SK-N-SH treated with all-trans-retinoic acid at 6 μM for 48 hours (cell line): ENCODE measurements around the gene TKTL1.

Source experiments
- ATAC-seq: fragments of 200-7000 bp; cut with Tn5 transposase; 3 replicates; pipeline ENCODE4 v1.9.1; 2020; ENCODE audit warnings: mild to moderate bottlenecking, moderate library complexity
- BACH2 ChIP-seq: fragments of 250-450 bp; sonication (Bioruptor Pico); IDR thresholded peaks from 2 replicates; pipeline ENCODE4 v1.9.0; 2021; ENCODE audit warnings: mild to moderate bottlenecking, borderline replicate concordance
- CSDC2 ChIP-seq: fragments of 250-450 bp; sonication (Bioruptor Pico); IDR thresholded peaks from 2 replicates; pipeline ENCODE4 v1.5.0; 2020; ENCODE audit warnings: mild to moderate bottlenecking, moderate library complexity
- ESRRG ChIP-seq: fragments of 250-450 bp; sonication (Bioruptor Pico); IDR thresholded peaks from 2 replicates; pipeline ENCODE4 v1.6.1; 2021; ENCODE audit warnings: mild to moderate bottlenecking
- OSR1 ChIP-seq: fragments of 250-450 bp; sonication (Bioruptor Pico); IDR thresholded peaks from 2 replicates; pipeline ENCODE4 v1.8.0; 2022; ENCODE audit warnings: moderate library complexity, mild to moderate bottlenecking, inconsistent platforms
- PPARA ChIP-seq: fragments of 250-450 bp; sonication (Bioruptor Pico); IDR thresholded peaks from 2 replicates; pipeline ENCODE4 v1.5.0; 2020; ENCODE audit warnings: mild to moderate bottlenecking, borderline replicate concordance
- RARB ChIP-seq: fragments of 250-450 bp; sonication (Bioruptor Pico); IDR thresholded peaks from 2 replicates; pipeline ENCODE4 v1.8.0; 2021; ENCODE audit warnings: mild to moderate bottlenecking, moderate library complexity
- TCF4 ChIP-seq: fragments of 250-450 bp; sonication (Bioruptor Pico); IDR thresholded peaks from 2 replicates; pipeline ENCODE4 v1.8.0; 2021; ENCODE audit warnings: mild to moderate bottlenecking, moderate library complexity, borderline replicate concordance
- TOX ChIP-seq: fragments of 250-450 bp; sonication (Bioruptor Pico); IDR thresholded peaks from 2 replicates; pipeline ENCODE4 v1.8.0; 2021; ENCODE audit warnings: mild to moderate bottlenecking, moderate library complexity, borderline replicate concordance
- ZC3H10 ChIP-seq: fragments of 250-450 bp; sonication (Bioruptor Pico); IDR thresholded peaks from 2 replicates; pipeline ENCODE4 v1.5.1; 2021; ENCODE audit warnings: mild to moderate bottlenecking, moderate library complexity
- ZFP3 ChIP-seq: fragments of 250-450 bp; sonication (Bioruptor Pico); IDR thresholded peaks from 2 replicates; pipeline ENCODE4 v1.5.0; 2020; ENCODE audit warnings: mild to moderate bottlenecking, moderate library complexity
- ZNF565 ChIP-seq: fragments of 450-650 bp; formaldehyde crosslinking; conservative IDR thresholded peaks from 2 replicates; pipeline ENCODE4 v1.5.0; 2020; ENCODE audit warnings: low read depth, mild to moderate bottlenecking, moderate library complexity
- ZNF8 ChIP-seq: fragments of 450-650 bp; formaldehyde crosslinking; IDR thresholded peaks from 2 replicates; pipeline ENCODE4 v1.5.0; 2020; ENCODE audit warnings: mild to moderate bottlenecking, moderate library complexity
- TF ChIP-seq, protein P1 (sequence below): fragments of 250-450 bp; sonication (Bioruptor Pico); IDR thresholded peaks from 2 replicates; pipeline ENCODE4 v1.5.1; 2020; ENCODE audit warnings: low read depth, mild to moderate bottlenecking, moderate library complexity
- TF ChIP-seq, protein P2 (sequence below): fragments of 250-450 bp; sonication (Bioruptor Pico); IDR thresholded peaks from 2 replicates; pipeline ENCODE4 v1.5.1; 2021; ENCODE audit warnings: mild to moderate bottlenecking, moderate library complexity
- TF ChIP-seq, protein P3 (sequence below): fragments of 250-450 bp; sonication (Bioruptor Pico); IDR thresholded peaks from 2 replicates; pipeline ENCODE4 v1.8.0; 2020; ENCODE audit warnings: mild to moderate bottlenecking, moderate library complexity, borderline replicate concordance
- TF ChIP-seq, protein P4 (sequence below): fragments of 250-450 bp; sonication (Bioruptor Pico); IDR thresholded peaks from 2 replicates; pipeline ENCODE4 v1.5.0; 2020; ENCODE audit warnings: mild to moderate bottlenecking, moderate library complexity

The TKTL1 gene

DNA sequence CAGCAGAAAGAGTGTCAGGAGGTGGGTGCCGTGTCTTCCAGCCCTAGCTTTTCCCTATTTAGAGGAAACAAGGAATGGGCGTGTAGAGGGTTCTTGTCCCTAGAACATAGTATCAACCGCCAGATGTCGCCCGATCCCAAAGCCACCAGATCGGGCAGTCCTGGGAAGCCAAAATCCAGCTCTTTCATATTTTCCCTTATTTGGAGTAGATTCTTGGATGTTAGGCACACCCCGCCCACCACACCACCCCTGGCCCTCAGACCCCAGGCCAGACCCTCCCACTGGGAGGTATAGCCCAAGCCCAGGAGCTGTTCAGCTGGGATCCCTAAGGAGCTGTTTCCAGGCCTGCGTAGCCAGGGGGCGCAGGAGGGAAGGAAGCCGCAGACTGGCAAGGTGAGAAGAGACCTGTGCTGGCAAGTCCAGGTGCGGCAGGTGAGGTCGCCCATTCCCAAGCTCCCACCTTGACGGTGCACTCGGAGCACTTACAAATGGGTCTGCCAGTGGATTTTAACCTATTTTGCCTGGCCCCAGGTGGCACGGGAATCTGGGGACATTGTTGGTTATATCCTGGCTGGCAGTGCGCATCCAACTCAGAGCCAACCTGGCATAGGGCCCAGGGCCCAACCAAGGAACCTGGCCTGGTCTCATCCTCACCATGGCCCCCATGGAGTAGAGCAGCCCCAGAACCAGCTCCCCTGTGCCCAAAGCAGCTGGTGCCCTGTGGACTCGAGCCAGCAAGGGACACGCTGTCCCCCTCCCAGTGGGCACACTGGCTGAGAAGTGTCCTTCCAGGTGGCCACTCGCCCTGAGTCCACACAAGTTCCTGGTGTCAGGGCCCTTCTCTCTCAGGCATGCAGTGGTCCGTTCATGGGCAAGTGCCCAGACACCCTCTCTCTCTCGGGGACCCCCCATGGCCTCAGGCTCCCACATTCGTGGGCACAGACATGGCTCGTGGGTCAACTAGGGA is 78.0 kb downstream of the TKTL1 start:
- TF ChIP-seq, protein P1, sequence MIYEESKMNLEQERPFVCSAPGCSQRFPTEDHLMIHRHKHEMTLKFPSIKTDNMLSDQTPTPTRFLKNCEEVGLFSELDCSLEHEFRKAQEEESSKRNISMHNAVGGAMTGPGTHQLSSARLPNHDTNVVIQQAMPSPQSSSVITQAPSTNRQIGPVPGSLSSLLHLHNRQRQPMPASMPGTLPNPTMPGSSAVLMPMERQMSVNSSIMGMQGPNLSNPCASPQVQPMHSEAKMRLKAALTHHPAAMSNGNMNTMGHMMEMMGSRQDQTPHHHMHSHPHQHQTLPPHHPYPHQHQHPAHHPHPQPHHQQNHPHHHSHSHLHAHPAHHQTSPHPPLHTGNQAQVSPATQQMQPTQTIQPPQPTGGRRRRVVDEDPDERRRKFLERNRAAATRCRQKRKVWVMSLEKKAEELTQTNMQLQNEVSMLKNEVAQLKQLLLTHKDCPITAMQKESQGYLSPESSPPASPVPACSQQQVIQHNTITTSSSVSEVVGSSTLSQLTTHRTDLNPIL (CRISPR knock-in tag): no peak
- TF ChIP-seq ZC3H10 (CRISPR knock-in tag): no peak
- TF ChIP-seq, protein P2, sequence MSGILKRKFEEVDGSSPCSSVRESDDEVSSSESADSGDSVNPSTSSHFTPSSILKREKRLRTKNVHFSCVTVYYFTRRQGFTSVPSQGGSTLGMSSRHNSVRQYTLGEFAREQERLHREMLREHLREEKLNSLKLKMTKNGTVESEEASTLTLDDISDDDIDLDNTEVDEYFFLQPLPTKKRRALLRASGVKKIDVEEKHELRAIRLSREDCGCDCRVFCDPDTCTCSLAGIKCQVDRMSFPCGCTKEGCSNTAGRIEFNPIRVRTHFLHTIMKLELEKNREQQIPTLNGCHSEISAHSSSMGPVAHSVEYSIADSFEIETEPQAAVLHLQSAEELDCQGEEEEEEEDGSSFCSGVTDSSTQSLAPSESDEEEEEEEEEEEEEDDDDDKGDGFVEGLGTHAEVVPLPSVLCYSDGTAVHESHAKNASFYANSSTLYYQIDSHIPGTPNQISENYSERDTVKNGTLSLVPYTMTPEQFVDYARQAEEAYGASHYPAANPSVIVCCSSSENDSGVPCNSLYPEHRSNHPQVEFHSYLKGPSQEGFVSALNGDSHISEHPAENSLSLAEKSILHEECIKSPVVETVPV (CRISPR knock-in tag): no peak
- no peak for TF ChIP-seq ZFP3 (CRISPR knock-in tag)
- no peak for TF ChIP-seq BACH2 (CRISPR knock-in tag)
- TF ChIP-seq, protein P3, sequence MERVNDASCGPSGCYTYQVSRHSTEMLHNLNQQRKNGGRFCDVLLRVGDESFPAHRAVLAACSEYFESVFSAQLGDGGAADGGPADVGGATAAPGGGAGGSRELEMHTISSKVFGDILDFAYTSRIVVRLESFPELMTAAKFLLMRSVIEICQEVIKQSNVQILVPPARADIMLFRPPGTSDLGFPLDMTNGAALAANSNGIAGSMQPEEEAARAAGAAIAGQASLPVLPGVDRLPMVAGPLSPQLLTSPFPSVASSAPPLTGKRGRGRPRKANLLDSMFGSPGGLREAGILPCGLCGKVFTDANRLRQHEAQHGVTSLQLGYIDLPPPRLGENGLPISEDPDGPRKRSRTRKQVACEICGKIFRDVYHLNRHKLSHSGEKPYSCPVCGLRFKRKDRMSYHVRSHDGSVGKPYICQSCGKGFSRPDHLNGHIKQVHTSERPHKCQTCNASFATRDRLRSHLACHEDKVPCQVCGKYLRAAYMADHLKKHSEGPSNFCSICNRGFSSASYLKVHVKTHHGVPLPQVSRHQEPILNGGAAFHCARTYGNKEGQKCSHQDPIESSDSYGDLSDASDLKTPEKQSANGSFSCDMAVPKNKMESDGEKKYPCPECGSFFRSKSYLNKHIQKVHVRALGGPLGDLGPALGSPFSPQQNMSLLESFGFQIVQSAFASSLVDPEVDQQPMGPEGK: no peak
- TF ChIP-seq ZNF8: no peak
- no peak for ATAC-seq

DNA sequence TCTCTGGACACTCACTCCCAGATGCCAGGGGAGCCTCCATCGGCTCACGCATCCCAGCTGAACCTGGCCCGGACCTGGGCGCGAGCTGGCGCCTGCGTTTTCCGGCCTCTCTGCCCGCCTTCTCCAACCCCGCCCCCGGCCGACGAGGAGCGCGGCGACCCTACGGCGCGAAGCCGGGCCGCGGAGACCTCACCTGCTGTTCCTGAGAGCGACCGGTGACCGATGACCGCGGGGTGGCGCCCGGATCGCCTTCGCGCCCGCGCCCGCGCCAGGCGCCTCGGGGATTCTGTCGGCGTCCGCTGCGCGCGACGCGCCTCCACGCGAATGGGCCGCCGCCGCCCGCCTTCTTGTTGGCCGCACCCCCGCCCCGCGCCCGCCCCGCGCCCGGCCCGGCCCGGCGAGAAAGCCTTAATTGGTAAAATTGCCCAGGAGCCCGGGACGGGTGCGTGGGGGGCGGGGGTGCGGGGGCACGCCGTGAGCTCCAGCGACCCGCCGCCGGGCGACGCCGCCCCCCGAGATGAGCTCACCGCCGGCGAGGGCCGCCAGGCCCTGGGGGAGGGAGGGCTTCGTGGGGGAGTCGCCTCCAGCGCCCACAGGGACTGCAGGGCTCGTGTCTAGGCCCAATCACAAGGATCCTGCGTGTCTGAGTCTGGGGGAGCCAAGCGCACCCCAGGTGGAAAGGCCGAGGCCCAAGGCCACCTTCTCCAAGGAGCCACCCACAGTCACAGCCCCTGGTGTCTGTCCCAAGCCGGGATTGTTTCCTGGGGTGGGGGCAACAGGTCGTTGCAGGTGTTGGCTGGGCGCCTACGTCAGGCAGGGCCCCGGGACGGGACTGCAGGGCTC is 78.9 kb downstream of the TKTL1 start, which contains the start of gene FLNA:
FLNA (minus strand) TSS at position 322 of the 843 bp plus-strand sequence. CDS start 3,389 bp downstream, outside the sequence.
- ATAC-seq: no peak
- TF ChIP-seq BACH2 (CRISPR knock-in tag) (no peak), ESRRG (CRISPR knock-in tag) (no peak), ZNF8 (no peak), TOX (CRISPR knock-in tag) (no peak), TCF4 (no peak), RARB (no peak), PPARA (CRISPR knock-in tag) (no peak)
- TF ChIP-seq, protein P4, sequence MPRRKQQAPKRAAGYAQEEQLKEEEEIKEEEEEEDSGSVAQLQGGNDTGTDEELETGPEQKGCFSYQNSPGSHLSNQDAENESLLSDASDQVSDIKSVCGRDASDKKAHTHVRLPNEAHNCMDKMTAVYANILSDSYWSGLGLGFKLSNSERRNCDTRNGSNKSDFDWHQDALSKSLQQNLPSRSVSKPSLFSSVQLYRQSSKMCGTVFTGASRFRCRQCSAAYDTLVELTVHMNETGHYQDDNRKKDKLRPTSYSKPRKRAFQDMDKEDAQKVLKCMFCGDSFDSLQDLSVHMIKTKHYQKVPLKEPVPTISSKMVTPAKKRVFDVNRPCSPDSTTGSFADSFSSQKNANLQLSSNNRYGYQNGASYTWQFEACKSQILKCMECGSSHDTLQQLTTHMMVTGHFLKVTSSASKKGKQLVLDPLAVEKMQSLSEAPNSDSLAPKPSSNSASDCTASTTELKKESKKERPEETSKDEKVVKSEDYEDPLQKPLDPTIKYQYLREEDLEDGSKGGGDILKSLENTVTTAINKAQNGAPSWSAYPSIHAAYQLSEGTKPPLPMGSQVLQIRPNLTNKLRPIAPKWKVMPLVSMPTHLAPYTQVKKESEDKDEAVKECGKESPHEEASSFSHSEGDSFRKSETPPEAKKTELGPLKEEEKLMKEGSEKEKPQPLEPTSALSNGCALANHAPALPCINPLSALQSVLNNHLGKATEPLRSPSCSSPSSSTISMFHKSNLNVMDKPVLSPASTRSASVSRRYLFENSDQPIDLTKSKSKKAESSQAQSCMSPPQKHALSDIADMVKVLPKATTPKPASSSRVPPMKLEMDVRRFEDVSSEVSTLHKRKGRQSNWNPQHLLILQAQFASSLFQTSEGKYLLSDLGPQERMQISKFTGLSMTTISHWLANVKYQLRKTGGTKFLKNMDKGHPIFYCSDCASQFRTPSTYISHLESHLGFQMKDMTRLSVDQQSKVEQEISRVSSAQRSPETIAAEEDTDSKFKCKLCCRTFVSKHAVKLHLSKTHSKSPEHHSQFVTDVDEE (CRISPR knock-in tag): no peak
- TF ChIP-seq, protein P2 (CRISPR knock-in tag): no peak
- TF ChIP-seq, all 23 proteins: peak for 0

DNA sequence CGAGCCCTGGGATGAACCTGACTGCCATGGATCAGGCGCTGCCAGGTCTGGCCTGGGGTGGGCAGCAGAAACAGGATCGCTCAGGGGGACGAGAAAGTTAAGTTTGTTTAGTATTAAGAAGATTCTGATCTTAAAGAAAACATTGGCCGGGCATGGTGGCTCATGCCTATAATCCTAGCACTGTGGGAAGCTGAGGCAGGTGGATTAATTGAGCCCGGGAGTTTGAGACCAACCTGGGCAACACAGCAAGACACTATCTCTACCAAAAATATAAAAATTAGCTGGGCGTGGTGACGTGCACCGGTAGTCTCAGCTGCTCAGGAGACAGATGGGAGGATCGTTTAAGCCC is 79.5 kb downstream of the TKTL1 start:
- no peak for ATAC-seq
- TF ChIP-seq CSDC2: no peak

DNA sequence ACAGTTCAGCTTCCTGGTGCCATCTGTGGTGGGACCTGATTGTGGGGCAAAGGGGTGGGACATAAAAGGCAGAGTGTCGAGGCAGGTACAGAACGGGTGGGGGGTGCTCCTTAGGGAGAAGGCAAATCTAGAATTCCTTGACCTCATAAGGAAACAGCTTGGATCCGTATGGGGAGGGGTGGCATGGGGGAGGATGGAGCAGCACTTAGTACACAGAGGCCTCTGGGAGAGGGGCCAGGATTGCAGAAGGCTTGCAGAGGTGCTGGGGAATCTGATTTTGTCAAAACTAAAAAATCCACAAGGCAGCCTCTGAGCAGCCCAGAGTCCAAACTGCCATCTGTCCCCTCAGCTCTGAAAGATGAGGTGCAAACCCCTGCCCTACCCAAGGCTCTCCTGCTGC is 81.2 kb downstream of the TKTL1 start:
- no peak for ATAC-seq
- TF ChIP-seq ZNF565 (no peak), OSR1 (CRISPR knock-in tag) (no peak)
- TF ChIP-seq, all 23 proteins: peak for 0
